Trophoblast cell (in vitro differentiated cells and primary cell): Measurements from ENCODE around the gene PDRG1.
"Not testable (repeated sequence)": the region's sequence is repeated elsewhere in the genome, so short reads cannot be mapped to it uniquely, and the experiment has no call there.

ENCODE experiments used
- DNase-seq, 2 donors: peaks; one replicate each; pipeline ENCODE4 v3.0.0-alpha.2; 2016
- H2AFZ ChIP-seq: 2 replicates; pipeline ENCODE4 v1.6.1; 2013; ENCODE audit warnings: low read length, moderate library complexity, mild to moderate bottlenecking; ENCODE audit not compliant: insufficient read depth, poor library complexity
- H2AK5ac ChIP-seq: 2 replicates; pipeline ENCODE4 v1.6.1; 2013; ENCODE audit warnings: mild to moderate bottlenecking, low read length
- H2BK120ac ChIP-seq: 2 replicates; pipeline ENCODE4 v1.6.1; 2013; ENCODE audit warnings: low read length, mild to moderate bottlenecking, moderate library complexity; ENCODE audit not compliant: insufficient read depth, poor library complexity
- H2BK12ac ChIP-seq: 2 replicates; pipeline ENCODE4 v1.6.1; 2013; ENCODE audit warnings: mild to moderate bottlenecking, low read length, moderate library complexity
- H2BK5ac ChIP-seq: 2 replicates; pipeline ENCODE4 v1.6.1; 2013; ENCODE audit warnings: low read length, low read depth, moderate library complexity, mild to moderate bottlenecking; ENCODE audit not compliant: poor library complexity
- H3K14ac ChIP-seq: 2 replicates; pipeline ENCODE4 v1.6.1; 2013; ENCODE audit warnings: mild to moderate bottlenecking, low read length
- H3K18ac ChIP-seq: 2 replicates; pipeline ENCODE4 v1.6.1; 2013; ENCODE audit warnings: mild to moderate bottlenecking, low read length
- H3K23ac ChIP-seq: 2 replicates; pipeline ENCODE4 v1.6.1; 2013; ENCODE audit warnings: low read length
- H3K27ac ChIP-seq: 2 replicates; pipeline ENCODE4 v1.5.1; 2013; ENCODE audit warnings: low read depth, mild to moderate bottlenecking, inconsistent platforms, low read length, moderate library complexity
- H3K27me3 ChIP-seq: 2 replicates; pipeline ENCODE4 v1.6.1; 2013; ENCODE audit warnings: inconsistent platforms, mild to moderate bottlenecking, low read length, moderate library complexity; ENCODE audit not compliant: insufficient read depth
- H3K36me3 ChIP-seq, 2 experiments: 1 replicate in 1 of 2; 2 replicates in 1 of 2; pipeline ENCODE4 v1.6.1; 2013; ENCODE audit warnings: low read length in 2 of 2, mild to moderate bottlenecking in 2 of 2, moderate library complexity in 1 of 2; ENCODE audit not compliant: insufficient read depth in 2 of 2, control insufficient read depth in 1 of 2
- H3K4ac ChIP-seq: 2 replicates; pipeline ENCODE4 v1.6.1; 2013; ENCODE audit warnings: low read depth, mild to moderate bottlenecking, low read length, moderate library complexity
- H3K4me1 ChIP-seq, 2 experiments: 1 replicate in 1 of 2; 2 replicates in 1 of 2; pipeline ENCODE4 v1.6.1; 2013; ENCODE audit warnings: low read length in 2 of 2, mild to moderate bottlenecking in 2 of 2, moderate library complexity in 1 of 2; ENCODE audit not compliant: insufficient read depth in 2 of 2, control insufficient read depth in 1 of 2
- H3K4me2 ChIP-seq: 2 replicates; pipeline ENCODE4 v1.6.1; 2013; ENCODE audit warnings: inconsistent platforms, mild to moderate bottlenecking, low read length, moderate library complexity
- H3K4me3 ChIP-seq: 2 replicates; pipeline ENCODE4 v1.5.1; 2013; ENCODE audit warnings: mild to moderate bottlenecking, low read depth, low read length, inconsistent platforms
- H3K79me1 ChIP-seq: one replicate; pipeline ENCODE4 v1.6.1; 2013; ENCODE audit warnings: low read length
- H3K79me2 ChIP-seq: 2 replicates; pipeline ENCODE4 v1.6.1; 2013; ENCODE audit warnings: low read length, mild to moderate bottlenecking; ENCODE audit not compliant: control insufficient read depth, insufficient read depth, poor library complexity
- H3K9ac ChIP-seq: 2 replicates; pipeline ENCODE4 v1.6.1; 2013; ENCODE audit warnings: mild to moderate bottlenecking, low read length
- H3K9me3 ChIP-seq: 2 replicates; pipeline ENCODE4 v1.6.1; 2013; ENCODE audit warnings: low read depth, mild to moderate bottlenecking, control low read depth, inconsistent platforms, low read length; ENCODE audit not compliant: insufficient read depth
- H4K12ac ChIP-seq: 2 replicates; pipeline ENCODE4 v1.6.1; 2013; ENCODE audit warnings: low read depth, mild to moderate bottlenecking, low read length, moderate library complexity
- H4K8ac ChIP-seq: 2 replicates; pipeline ENCODE4 v1.6.1; 2013; ENCODE audit warnings: low read depth, mild to moderate bottlenecking, low read length, moderate library complexity
- H4K91ac ChIP-seq: one replicate; pipeline ENCODE4 v1.6.1; 2013; ENCODE audit warnings: low read depth, mild to moderate bottlenecking, low read length, moderate library complexity
- WGBS: extraction: QIAGEN DNeasy Blood & Tissue Kit; methylation state at CpG from one replicate; pipeline ENCODE4 v1.1.7; 2013; ENCODE audit warnings: missing lambda C conversion rate; ENCODE audit not compliant: insufficient read length, insufficient coverage; ENCODE audit errors: extremely low coverage; 5-methylcytosine and 5-hydroxymethylcytosine counted together

The PDRG1 gene

DNA sequence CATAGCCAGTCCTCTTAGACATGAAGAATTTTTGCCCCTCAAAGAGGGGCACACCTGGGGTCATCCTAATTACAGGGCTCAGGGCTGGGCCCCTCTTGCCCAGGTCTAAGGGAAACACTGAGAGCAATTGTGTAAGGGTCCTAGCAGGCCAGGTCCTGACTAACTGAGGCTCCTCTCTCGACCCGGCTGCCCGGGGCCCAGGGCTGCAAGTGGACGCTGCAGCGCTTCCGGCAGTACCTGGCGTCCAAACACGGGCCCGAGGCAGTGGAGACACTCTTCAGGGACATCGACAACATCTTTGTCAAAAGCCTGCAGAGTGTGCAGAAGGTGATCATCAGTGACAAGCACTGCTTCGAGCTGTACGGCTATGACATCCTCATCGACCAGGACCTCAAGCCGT is 17.4 kb downstream of the PDRG1 start:
- Histone ChIP-seq H3K4ac (no peak overlapping the region), H2BK5ac (no peak overlapping the region), H3K4me1 (no peaks in the 10 kb centered on the region), H3K9ac (no peak overlapping the region), H3K79me2 (no peaks in the 10 kb centered on the region), H3K9me3 (peaks cover 4% of the 10 kb centered on the region), H2AFZ (no peak overlapping the region), H3K23ac (no peak overlapping the region), H2AK5ac (no peak overlapping the region), H3K18ac (no peak overlapping the region), H3K14ac (no peak overlapping the region), H4K8ac (no peak overlapping the region), H3K4me3 (no peak overlapping the region), H2BK12ac (no peak overlapping the region), H3K27ac (no peak overlapping the region), H4K91ac (no peak overlapping the region), H3K4me2 (no peak overlapping the region), H3K36me3 (no peaks in the 10 kb centered on the region), H4K12ac (no peak overlapping the region), H3K27me3 (no peaks in the 10 kb centered on the region), H3K79me1 (no peaks in the 10 kb centered on the region), H2BK120ac (no peak overlapping the region)
- WGBS, result no CpG with 5 or more reads among the region's 14 CpGs
- DNase-seq, result no peak

- H2AK5ac ChIP-seq, result no peak overlapping the region
- H3K4me2 ChIP-seq, result no peak overlapping the region
- H2AFZ ChIP-seq, result no peak overlapping the region
- no peaks in the 10 kb centered on the region for H3K4me1 ChIP-seq
- no peak overlapping the region for H4K12ac ChIP-seq
- H3K27me3 ChIP-seq, result no peaks in the 10 kb centered on the region
- no peak overlapping the region for H4K91ac ChIP-seq
- H2BK12ac ChIP-seq, result no peak overlapping the region
- H2BK120ac ChIP-seq, result no peak overlapping the region
- no peak overlapping the region for H3K4ac ChIP-seq
- no peak overlapping the region for H3K23ac ChIP-seq
- no peaks in the 10 kb centered on the region for H3K36me3 ChIP-seq
- WGBS, result no CpG with 5 or more reads among the region's 10 CpGs
- no peak overlapping the region for H3K18ac ChIP-seq
- no peak overlapping the region for H3K9ac ChIP-seq
- peaks cover 2% of the 10 kb centered on the region for H3K9me3 ChIP-seq
- H3K27ac ChIP-seq, result no peak overlapping the region
- H3K79me2 ChIP-seq, result no peaks in the 10 kb centered on the region
- no peak overlapping the region for H2BK5ac ChIP-seq
- H3K14ac ChIP-seq, result no peak overlapping the region
- no peak overlapping the region for H4K8ac ChIP-seq
- no peaks in the 10 kb centered on the region for H3K79me1 ChIP-seq
- DNase-seq, result no peak
- H3K4me3 ChIP-seq, result no peak overlapping the region
These were observed 18.1 kb downstream of the PDRG1 start for GRCh38 chr20:31933698-31934097.

DNA sequence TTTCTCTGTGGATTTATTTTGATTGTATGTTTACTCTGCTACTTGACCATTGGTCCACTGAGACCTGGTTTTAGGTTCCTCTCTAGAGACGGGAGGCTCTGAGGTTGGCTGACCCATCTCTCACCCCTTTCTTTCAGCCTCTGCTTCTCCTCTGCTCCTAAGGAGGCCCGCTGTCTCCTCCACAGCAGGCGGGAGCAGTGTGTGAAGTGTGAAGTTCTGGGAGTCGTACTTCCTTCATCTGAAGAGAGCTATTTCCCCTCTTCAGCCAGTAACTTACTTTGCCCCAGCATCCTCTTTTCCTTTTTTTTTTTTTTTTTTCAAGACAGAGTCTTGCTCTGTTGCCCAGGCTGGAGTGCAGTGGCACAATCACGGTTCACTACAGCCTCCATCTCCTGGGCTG is 21.1 kb downstream of the PDRG1 start:
- WGBS, result no CpG with 5 or more reads among the region's 5 CpGs
- H3K27ac ChIP-seq, result no peak overlapping the region
- no peak overlapping the region for H3K4me3 ChIP-seq
- no peaks in the 10 kb centered on the region for H3K79me2 ChIP-seq
- no peak overlapping the region for H3K18ac ChIP-seq
- no peaks in the 10 kb centered on the region for H3K36me3 ChIP-seq
- H3K79me1 ChIP-seq, result no peaks in the 10 kb centered on the region
- H3K4me2 ChIP-seq, result no peak overlapping the region
- H2BK12ac ChIP-seq, result no peak overlapping the region
- H2BK120ac ChIP-seq, result no peak overlapping the region
- H3K14ac ChIP-seq, result no peak overlapping the region
- no peak overlapping the region for H3K23ac ChIP-seq
- no peak overlapping the region for H4K91ac ChIP-seq
- no peak overlapping the region for H2AFZ ChIP-seq
- no peak overlapping the region for H3K9ac ChIP-seq
- H4K12ac ChIP-seq, result no peak overlapping the region
- H3K27me3 ChIP-seq, result no peaks in the 10 kb centered on the region
- H3K4ac ChIP-seq, result no peak overlapping the region
- H4K8ac ChIP-seq, result no peak overlapping the region
- no peak for DNase-seq
- no peak overlapping the region for H2BK5ac ChIP-seq
- peaks cover 2% of the 10 kb centered on the region for H3K9me3 ChIP-seq
- H2AK5ac ChIP-seq, result no peak overlapping the region
- H3K4me1 ChIP-seq, result no peaks in the 10 kb centered on the region

GRCh38 chr20:31929631-31930030 is 22.2 kb downstream of the PDRG1 start:
- not testable (repeated sequence) for H4K91ac ChIP-seq, H3K79me2 ChIP-seq, H2BK12ac ChIP-seq, H3K4ac ChIP-seq, DNase-seq, H3K23ac ChIP-seq, H3K9ac ChIP-seq, H2AK5ac ChIP-seq, H3K27me3 ChIP-seq, H3K14ac ChIP-seq, H3K27ac ChIP-seq, H3K36me3 ChIP-seq, H3K4me3 ChIP-seq, H3K18ac ChIP-seq, H2BK120ac ChIP-seq, H3K4me2 ChIP-seq, H2BK5ac ChIP-seq, H3K79me1 ChIP-seq, H3K4me1 ChIP-seq, H4K12ac ChIP-seq, H4K8ac ChIP-seq, H2AFZ ChIP-seq, H3K9me3 ChIP-seq
- no CpG with 5 or more reads among the region's 4 CpGs for WGBS
